Endothelial cell of umbilical vein (primary cell): ENCODE data around the gene MYH15. TPM values are rescaled to one million over a fixed set of nuclear protein-coding genes. Genes with fewer than 3 reads are reported as not detected.

Experiments used
- BruUV-seq: library from RNA; stranded (reverse); fragments of 400-500 nt; replicated peaks from 2 replicates; lab custom pipeline; 2021; lab: Mats Ljungman, UMichigan
- CTCF ChIA-PET: fragments of 300-600, 350-600 bp; sonication (Branson Sonifier 250); formaldehyde crosslinking; loops from one replicate; lab custom pipeline; 2021; ENCODE audit warnings: antibody characterized with exemption, inconsistent platforms; lab: Charles Lee
- POLR2A ChIA-PET: fragments of 300-600, 350-600 bp; sonication (Branson Sonifier 250); formaldehyde crosslinking; loops from one replicate; lab custom pipeline; 2021; ENCODE audit warnings: antibody characterized with exemption, inconsistent platforms; lab: Charles Lee
- DNase-seq: peaks from one replicate; pipeline ENCODE4 v3.0.0-alpha.2; 2011; ENCODE audit warnings: low read depth, low spot score
- FAIRE-seq: peaks from 2 replicates; lab custom pipeline; 2011; peaks lifted over from hg19 to GRCh38; lab: Jason Lieb, UNC
- H2AFZ ChIP-seq: 2 replicates; pipeline ENCODE4 v1.6.0; 2012; ENCODE audit warnings: low read depth, low read length, control low read depth, inconsistent platforms
- H3K27ac ChIP-seq: 2 replicates; pipeline ENCODE4 v1.5.1; 2011; ENCODE audit warnings: low read depth, mild to moderate bottlenecking, control low read depth, low read length, moderate library complexity; ENCODE audit not compliant: insufficient read depth
- H3K27me3 ChIP-seq, 2 experiments: 2 replicates each; pipeline versions ENCODE4 v1.6.0 to v1.6.1; 2011; ENCODE audit warnings: low read length in 2 of 2, mixed read lengths in 1 of 2; ENCODE audit not compliant: control insufficient read depth in 2 of 2, insufficient read depth in 2 of 2
- H3K36me3 ChIP-seq, 2 experiments: 2 replicates in 1 of 2; 3 replicates in 1 of 2; pipeline ENCODE4 v1.5.1; 2011; ENCODE audit warnings: low read length in 2 of 2, mild to moderate bottlenecking in 1 of 2, moderate library complexity in 1 of 2; ENCODE audit not compliant: control insufficient read depth in 2 of 2, insufficient read depth in 2 of 2; ENCODE audit errors: extremely low read depth in 1 of 2
- H3K4me1 ChIP-seq: 3 replicates; pipeline ENCODE4 v1.5.1; 2011; ENCODE audit warnings: mild to moderate bottlenecking, low read length; ENCODE audit not compliant: control insufficient read depth, insufficient read depth; ENCODE audit errors: extremely low read depth
- H3K4me2 ChIP-seq: 2 replicates; pipeline ENCODE4 v1.6.1; 2011; ENCODE audit warnings: low read length, control low read depth, mixed read lengths; ENCODE audit not compliant: insufficient read depth
- H3K4me3 ChIP-seq, 3 experiments: fragments of 200-600 bp in 1 of 3; sonication (generic), shearing (Covaris generic) in 1 of 3; replicated peaks in 1 of 3; 2 replicates each; pipeline ENCODE4 v1.5.1; 2011 to 2016; ENCODE audit warnings: control low read depth in 3 of 3, low read length in 3 of 3, mild to moderate bottlenecking in 2 of 3, inconsistent platforms in 1 of 3, low read depth in 1 of 3, moderate library complexity in 1 of 3; ENCODE audit not compliant: insufficient read depth in 1 of 3
- H3K79me2 ChIP-seq: 2 replicates; pipeline ENCODE4 v1.6.0; 2012; ENCODE audit warnings: low read length, inconsistent platforms; ENCODE audit not compliant: control insufficient read depth, insufficient read depth
- H3K9ac ChIP-seq: replicated peaks from 2 replicates; pipeline ENCODE3; 2011; ENCODE audit warnings: low read length, control low read depth; ENCODE audit not compliant: insufficient read depth; ENCODE audit errors: extremely low read depth
- H3K9me1 ChIP-seq: replicated peaks from 3 replicates; pipeline ENCODE4 v1.6.0; 2011; ENCODE audit warnings: mild to moderate bottlenecking, low read length; ENCODE audit not compliant: control insufficient read depth, insufficient read depth; ENCODE audit errors: extremely low read depth
- H3K9me3 ChIP-seq: replicated peaks from 2 replicates; pipeline ENCODE4 v1.5.1; 2012; ENCODE audit warnings: low read length, inconsistent platforms; ENCODE audit not compliant: control insufficient read depth, insufficient read depth
- H4K20me1 ChIP-seq: replicated peaks from 2 replicates; pipeline ENCODE3; 2011; ENCODE audit warnings: mild to moderate bottlenecking, low read length; ENCODE audit not compliant: control insufficient read depth, insufficient read depth; ENCODE audit errors: extremely low read depth
- EZH2 ChIP-seq: IDR thresholded peaks from 2 replicates; pipeline ENCODE4 v1.6.1; 2012; ENCODE audit warnings: borderline replicate concordance, low read depth, mild to moderate bottlenecking, moderate library complexity, low read length, inconsistent platforms; ENCODE audit not compliant: severe bottlenecking
- FOS ChIP-seq: IDR thresholded peaks from 2 replicates; pipeline ENCODE4 v1.6.1; 2011; ENCODE audit warnings: mild to moderate bottlenecking, low read length, moderate library complexity, borderline replicate concordance; ENCODE audit not compliant: insufficient read depth
- GATA2 ChIP-seq: IDR thresholded peaks from 2 replicates; pipeline ENCODE4 v1.7.0; 2011; ENCODE audit warnings: low read depth, mild to moderate bottlenecking, moderate library complexity, mixed read lengths, low read length; ENCODE audit not compliant: insufficient read length, insufficient read depth
- JUN ChIP-seq: IDR thresholded peaks from 2 replicates; pipeline ENCODE4 v1.6.1; 2011; ENCODE audit warnings: borderline replicate concordance, low read depth; ENCODE audit not compliant: insufficient read length, insufficient read depth
- MYC ChIP-seq: IDR thresholded peaks from one replicate; pipeline ENCODE4 v1.6.1; 2011; ENCODE audit warnings: mild to moderate bottlenecking, low read depth, low read length
- POLR2A ChIP-seq: IDR thresholded peaks from 2 replicates; pipeline ENCODE4 v1.6.1; 2012; ENCODE audit warnings: low read depth, mild to moderate bottlenecking, control low read depth, low read length
- POLR2AphosphoS5 ChIP-seq: IDR thresholded peaks from 2 replicates; pipeline ENCODE4 v1.6.1; 2012; ENCODE audit warnings: low read depth, mild to moderate bottlenecking, control low read depth, low read length, moderate library complexity; ENCODE audit not compliant: insufficient read depth
- dilution Hi-C: fragments of 300-500 bp; cut with MboI; formaldehyde crosslinking; loops from one replicate; pipeline ENCODE4 v1.15.0; 2019; ENCODE audit warnings: low sequenced_read_pairs; ENCODE audit not compliant: extremely low pct_ligation_motif_present
- intact Hi-C: fragments of 100-400 bp; cut with micrococcal nuclease; formaldehyde crosslinking; loops from one replicate; pipeline ENCODE4 v1.10.0; 2022
- polyA plus RNA-seq, 4 experiments: library from polyadenylated mRNA; depleted of rRNA in 3 of 4; stranded (reverse) in 3 of 4; unstranded in 1 of 4; fragments of >200 nt; gene quantifications; 2 replicates each; pipeline versions ENCODE4 v1.2.1 to v1.2.3, GENCODE V29; 2011 to 2012; ENCODE audit warnings: missing spikeins in 1 of 4
- total RNA-seq: library from RNA; stranded (reverse); gene quantifications from 2 replicates; pipeline ENCODE4 v1.2.3, GENCODE V29; 2021
- TF ChIP-seq, protein P1 (sequence below): IDR thresholded peaks from 2 replicates; pipeline ENCODE4 v1.6.1; 2011; ENCODE audit not compliant: insufficient read depth, insufficient read length
- TF ChIP-seq, protein P2 (sequence below), 2 donors: IDR thresholded peaks; 1 replicate in 1 of 2; 2 replicates in 1 of 2; pipeline ENCODE4 v1.5.1; 2011; ENCODE audit warnings: low read length in 2 of 2, mild to moderate bottlenecking in 2 of 2, moderate library complexity in 2 of 2, control low read depth in 1 of 2, inconsistent platforms in 1 of 2, low read depth in 1 of 2; ENCODE audit not compliant: insufficient read depth in 1 of 2; ENCODE audit errors: extremely low read depth in 1 of 2

Gene MYH15
- total and polyA plus RNA-seq, 2 donors (not counting 3 experiments of a cell fraction or from before 2014, with no cell fraction given): 0.27 TPM; not detected in 1

DNA sequence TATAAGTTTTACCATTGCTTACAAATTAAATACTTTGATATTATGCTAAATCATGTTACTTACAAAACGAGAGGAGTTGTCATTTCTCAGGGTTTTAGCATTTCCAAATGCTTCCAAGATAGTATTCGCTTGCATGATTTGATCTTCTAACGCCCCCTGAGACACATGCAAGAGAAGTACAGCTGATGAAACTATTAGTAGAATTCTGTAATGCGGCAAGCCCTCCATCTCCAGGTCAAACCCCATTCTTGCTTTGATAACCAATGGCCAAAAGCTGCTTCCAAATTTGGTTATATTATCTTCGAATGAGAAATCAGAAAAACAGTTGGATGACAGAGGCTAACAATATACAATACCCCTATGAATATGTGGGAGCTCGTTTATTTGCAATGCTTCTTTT lies 14.7 kb downstream of the MYH15 start:
- no TSS peak for BruUV-seq
- Histone ChIP-seq H3K9me1 (no peaks in the 10 kb centered on the region), H3K9ac (no peak overlapping the region), H3K79me2 (no peaks in the 10 kb centered on the region), H3K4me3 (no peak overlapping the region), H3K4me1 (no peaks in the 10 kb centered on the region), H3K27me3 (no peaks in the 10 kb centered on the region), H3K9me3 (no peaks in the 10 kb centered on the region), H3K4me2 (no peak overlapping the region), H4K20me1 (no peaks in the 10 kb centered on the region), H3K27ac (no peak overlapping the region), H3K36me3 (no peaks in the 10 kb centered on the region), H2AFZ (no peak overlapping the region)
- CTCF ChIA-PET: interaction anchor here (0.9 to 7.8 kb wide), 5 partner anchors 30 to 420 kb away, joined by 3 to 122 read pairs (median 3); no protein-coding TSS in a partner anchor
- dilution Hi-C loops (no loop called here), intact Hi-C loops (no loop called here)
- no peak for FAIRE-seq
- TF ChIP-seq POLR2A (no peak), JUN (no peak), EZH2 (no peak), FOS (no peak), MYC (no peak), GATA2 (no peak), POLR2AphosphoS5 (no peak)
- TF ChIP-seq, protein P1, sequence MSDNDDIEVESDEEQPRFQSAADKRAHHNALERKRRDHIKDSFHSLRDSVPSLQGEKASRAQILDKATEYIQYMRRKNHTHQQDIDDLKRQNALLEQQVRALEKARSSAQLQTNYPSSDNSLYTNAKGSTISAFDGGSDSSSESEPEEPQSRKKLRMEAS: no peak
- TF ChIP-seq, protein P2, sequence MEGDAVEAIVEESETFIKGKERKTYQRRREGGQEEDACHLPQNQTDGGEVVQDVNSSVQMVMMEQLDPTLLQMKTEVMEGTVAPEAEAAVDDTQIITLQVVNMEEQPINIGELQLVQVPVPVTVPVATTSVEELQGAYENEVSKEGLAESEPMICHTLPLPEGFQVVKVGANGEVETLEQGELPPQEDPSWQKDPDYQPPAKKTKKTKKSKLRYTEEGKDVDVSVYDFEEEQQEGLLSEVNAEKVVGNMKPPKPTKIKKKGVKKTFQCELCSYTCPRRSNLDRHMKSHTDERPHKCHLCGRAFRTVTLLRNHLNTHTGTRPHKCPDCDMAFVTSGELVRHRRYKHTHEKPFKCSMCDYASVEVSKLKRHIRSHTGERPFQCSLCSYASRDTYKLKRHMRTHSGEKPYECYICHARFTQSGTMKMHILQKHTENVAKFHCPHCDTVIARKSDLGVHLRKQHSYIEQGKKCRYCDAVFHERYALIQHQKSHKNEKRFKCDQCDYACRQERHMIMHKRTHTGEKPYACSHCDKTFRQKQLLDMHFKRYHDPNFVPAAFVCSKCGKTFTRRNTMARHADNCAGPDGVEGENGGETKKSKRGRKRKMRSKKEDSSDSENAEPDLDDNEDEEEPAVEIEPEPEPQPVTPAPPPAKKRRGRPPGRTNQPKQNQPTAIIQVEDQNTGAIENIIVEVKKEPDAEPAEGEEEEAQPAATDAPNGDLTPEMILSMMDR (IDR thresholded peaks at IDR 0.05; ENCODE audit: extremely low read depth in 1 of 2, insufficient read depth in 1 of 2, low read depth in 1 of 2, low read length in 2 of 2): no peak
- DNase-seq: no peak
- POLR2A ChIA-PET: no interaction called here
